ENCODE results near the gene PRMT9.

Gene PRMT9

DNA sequence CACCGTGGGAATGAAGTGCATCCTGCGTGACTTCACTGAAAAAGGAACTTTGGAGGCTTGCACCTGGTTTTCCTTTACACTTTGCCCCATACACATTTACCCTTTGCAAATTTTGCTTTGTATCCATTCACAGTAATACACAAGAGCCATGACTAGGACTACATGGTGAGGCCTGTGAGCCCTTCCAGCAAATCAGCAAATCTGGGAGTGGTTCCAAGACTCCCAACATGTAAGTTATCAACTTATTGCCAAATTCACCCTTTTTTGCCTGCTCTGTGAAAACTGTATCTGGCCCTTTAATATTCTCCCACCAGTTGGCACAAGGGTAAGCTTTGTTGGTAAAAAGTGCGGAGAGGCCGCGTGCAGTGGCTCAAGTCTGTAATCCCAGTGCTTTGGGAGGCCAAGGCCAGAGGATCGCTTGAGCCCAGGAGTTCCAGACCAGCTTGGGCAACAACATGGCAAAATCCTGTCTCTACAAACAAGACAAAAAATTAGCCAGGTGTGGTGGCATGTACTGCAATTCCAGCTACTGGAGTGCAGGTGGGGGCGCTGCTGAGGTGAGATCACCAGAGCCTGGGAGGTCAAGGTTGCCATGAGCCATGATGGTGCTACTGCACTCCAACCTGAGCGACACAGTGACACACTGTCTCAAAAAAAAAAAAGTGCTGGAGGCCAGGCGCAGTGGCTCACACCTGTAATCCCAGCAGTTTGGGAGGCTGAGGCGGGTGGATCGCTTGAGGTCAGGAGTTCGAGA is 5.0 kb downstream of the PRMT9 start:
- no peak for DNase-seq

DNA sequence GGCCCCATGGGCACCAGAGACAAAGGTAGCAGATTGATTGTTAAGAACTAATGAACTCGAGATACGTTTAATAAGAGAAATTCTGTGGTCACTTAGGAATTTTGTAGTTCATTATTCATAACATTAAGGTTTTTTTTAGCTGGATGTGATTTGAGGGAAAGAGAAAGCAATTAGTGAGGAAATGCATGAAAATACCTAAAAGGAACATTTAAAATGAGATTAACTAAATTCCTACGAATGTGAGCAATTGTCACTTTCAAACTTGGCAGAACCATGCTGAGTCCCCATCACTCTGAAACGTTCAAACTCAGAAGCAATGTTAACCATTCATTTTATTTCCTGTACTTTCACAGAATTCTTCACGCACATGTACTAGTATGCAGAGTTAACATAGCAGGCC is 5.9 kb downstream of the PRMT9 start:
- no peak for DNase-seq

- no peak for DNase-seq
Measured at GRCh38 chr4:147674496-147674895, 9.5 kb downstream of the PRMT9 start.

DNA sequence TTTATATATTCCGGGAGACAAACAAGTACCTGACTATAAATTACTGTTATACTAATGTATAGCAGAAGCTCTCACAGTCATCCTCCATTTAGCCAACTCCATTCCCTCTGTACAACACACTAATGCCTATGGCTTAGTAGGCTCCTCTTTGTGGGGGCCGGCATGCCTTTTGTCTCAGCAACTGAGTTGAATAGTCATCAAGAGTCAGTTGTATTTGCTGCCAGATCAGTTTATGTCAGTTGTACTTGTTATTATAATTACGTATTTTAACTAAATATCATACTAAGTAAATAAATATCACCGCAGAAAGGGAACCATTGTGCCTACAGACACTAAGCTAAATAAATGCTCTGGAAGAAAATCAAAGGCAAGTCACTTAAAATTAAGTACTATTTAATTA is 9.9 kb downstream of the PRMT9 start:
- DNase-seq, result no peak

GRCh38 chr4:147658501-147658900 is 25.5 kb downstream of the PRMT9 start:
- DNase-seq, result no peak

- DNase-seq, result no peak
Measured at GRCh38 chr4:147655639-147656038, 28.3 kb downstream of the PRMT9 start.

GRCh38 chr4:147651563-147651962 is 32.4 kb downstream of the PRMT9 start:
- no peak for DNase-seq

- no peak for DNase-seq
Measured at GRCh38 chr4:147648656-147649055, 35.3 kb downstream of the PRMT9 start.

DNA sequence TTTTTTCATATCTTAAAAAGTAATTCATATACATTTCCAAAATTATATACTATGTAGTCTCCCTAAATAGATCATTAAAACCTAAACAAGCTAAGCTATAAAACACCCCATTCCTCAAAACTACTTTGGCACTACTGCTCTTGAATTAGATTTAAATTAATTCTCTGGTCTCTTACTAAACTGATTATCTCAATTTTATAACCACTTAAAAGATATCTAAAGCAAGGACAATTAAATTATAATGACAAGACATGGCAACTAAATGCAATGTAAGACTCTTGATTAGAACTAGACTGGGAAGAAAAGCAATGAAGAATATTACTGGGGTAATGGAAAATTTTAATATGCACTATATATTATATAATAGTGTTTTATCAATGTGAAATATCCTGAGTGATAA is 38.9 kb downstream of the PRMT9 start:
- DNase-seq, result no peak

GRCh38 chr4:147644471-147644870 is 39.5 kb downstream of the PRMT9 start:
- no peak for DNase-seq

GRCh38 chr4:147643616-147644015 is 40.3 kb downstream of the PRMT9 start:
- no peak for DNase-seq

DNA sequence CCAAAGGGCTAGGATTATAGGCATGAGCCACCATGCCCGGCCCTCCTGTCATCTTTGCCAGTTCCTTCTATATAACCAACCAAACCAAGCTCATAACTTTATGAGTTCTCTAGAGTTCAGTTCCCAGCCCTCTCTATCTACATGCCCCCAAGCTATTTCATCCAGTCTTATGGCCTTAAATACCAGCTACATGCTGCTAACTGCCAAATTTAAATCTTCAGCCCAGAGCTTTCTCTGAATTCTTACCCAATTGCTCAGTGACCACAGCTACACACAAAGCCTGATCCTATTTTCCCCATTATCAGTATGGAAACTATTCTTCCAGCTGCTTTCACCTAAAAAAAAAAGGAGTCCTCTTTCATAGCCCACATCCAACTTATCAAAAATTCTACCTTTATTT is 43.6 kb downstream of the PRMT9 start:
- no peak for DNase-seq

DNA sequence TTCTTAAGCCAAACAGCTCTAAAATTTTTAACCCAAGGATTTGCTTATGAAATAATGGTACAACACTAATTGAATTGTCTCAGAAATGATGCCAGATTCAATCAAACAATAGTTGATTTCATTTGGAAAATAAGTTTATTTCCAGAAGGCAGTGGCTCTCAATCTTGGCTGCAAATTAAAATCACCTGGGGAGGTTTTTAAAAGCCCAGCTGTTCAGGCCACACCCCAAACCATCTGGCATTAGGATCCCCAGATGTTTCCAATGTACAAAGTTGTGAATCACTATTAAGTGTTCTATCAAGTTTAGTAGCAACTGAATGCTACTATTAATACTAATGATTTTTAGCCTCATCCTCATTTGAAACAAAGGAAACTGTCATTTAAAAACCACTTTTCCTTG is 44.6 kb downstream of the PRMT9 start:
- DNase-seq, result no peak

DNA sequence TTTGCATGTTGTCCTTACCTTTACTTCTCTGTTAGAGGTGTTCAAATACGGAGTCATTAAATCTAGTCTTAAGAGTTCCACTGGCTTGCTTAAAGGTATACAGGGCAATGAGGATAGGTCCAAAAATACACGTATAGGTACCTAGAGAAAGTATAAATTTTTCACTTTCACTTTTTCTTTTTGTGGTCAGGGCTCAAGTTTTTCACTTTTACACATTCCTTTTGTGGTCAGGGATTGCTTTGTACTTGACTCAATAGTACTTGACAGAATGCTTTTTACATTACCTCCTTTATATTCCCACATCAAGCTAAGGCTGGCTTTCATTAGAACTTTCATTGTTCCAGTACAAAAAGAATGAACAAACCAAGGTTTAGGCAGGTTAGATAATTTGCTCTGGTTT is 45.0 kb downstream of the PRMT9 start:
- DNase-seq, result no peak

DNA sequence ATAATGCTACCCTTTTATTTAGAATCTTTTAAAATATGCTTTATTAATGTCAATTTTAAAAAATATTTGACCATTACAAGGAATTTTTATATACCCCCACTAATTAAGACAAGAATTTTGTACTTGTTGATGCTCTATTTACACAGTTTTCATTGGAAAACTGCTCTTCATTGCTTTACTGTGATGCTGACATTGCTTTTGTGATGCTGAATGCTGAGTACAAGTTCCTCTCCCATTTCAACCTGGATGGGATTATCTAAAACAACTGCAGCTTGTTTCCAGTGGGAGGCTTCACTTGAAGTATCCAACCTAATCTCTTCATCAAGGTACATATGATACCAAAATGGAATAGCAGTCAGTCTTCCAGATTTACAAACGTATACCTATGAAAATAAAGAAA is 45.6 kb downstream of the PRMT9 start:
- no peak for DNase-seq

- DNase-seq, result no peak
Measured at GRCh38 chr4:147635348-147635747, 48.6 kb downstream of the PRMT9 start.

DNA sequence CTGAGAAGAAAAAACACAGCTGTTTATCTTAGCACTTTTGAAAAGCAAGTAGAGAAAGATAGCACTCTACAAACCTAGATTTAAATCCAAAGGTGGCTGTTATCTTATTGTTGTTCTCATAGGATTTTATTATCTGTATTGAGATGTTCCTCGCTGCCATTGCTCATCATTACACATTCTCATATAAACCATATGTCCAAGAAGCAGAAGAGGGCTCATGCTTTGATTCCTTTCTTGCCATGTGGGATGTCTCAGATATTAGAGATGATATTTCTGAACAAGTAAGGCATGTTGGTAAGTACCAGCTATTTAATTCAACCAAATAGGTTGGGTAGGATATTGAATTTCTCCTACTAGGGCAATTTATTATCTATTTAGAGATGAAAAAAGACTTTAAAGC is 50.3 kb downstream of the PRMT9 start:
- DNase-seq, result no peak

DNA sequence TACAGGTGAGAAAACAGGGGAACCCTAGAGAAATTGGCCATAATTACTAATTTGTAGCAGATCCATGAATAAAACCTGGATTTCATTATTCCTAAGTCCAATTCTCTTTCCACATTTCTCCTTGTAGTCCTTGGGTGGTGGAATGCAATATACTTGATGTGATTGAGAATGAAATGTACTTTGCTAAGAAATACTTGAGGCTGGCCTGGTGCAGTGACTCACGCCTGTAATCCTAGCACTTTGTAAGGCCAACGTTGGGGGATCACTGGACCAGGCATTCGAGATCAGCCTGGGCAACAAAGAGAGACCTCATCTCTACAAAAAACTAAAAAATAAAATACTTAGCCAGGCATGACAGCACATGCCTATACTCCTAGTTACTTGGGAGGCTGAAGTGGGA is 50.9 kb downstream of the PRMT9 start:
- no peak for DNase-seq

DNA sequence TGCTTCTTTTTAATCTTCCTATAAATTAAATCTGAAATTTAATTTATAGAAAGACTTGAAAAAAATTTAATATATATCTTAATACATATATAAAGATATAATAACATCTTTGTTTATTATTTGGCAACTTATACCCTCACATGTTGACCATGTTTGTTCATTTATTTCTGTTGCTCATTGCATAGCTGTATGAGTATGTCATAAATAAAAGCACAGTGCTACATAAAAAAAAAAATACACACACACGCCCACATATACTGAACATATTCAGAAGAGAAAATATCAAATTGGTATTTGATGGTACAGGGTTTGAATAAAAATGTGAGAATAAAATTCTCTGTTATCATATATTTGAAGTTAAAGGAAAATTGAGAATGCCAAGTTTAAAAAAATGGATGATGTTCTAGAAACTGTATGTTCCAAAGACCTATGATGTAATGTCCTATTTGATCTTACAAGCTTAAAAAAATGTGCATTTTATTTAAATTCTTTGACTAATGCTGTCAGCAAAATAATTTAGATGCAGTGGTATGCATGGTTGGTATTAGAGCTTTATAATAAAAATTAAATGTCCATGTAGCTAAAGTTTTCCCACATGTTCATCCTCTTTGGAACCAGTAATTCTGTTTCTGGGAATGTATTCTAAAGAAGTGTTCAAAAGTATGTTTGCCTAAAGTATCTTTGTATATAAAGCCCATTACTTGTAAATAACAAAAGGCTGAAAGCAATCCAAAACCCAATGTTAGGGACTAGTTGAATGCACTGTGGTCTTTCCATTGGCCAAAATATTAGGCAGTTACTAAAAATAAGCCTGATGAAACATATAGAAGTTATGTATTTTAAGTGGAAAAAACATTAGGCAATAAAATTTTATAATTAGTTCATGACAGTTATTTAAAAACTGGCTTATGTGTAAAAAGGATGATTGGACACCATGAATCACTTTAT is 53.9 kb downstream of the PRMT9 start:
- DNase-seq, result no peak

DNA sequence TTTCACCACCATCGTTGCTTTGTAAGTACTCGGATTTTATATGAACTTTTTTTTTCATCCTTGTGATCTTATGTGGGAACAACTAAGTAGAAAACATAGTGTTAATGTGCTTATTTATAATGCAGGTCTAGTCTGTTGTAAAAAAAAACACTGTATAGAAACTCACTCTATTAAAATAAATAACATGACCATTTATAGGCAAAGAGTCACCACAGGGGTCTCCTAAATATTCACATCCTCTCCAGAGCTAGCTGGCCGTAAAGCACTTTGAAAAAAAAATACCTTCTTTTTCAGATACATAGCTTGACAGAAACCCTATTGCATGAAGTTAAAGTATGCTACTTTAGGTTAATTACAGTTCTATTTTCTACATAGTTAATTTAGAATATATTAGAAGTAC is 55.5 kb downstream of the PRMT9 start:
- DNase-seq, result no peak

DNA sequence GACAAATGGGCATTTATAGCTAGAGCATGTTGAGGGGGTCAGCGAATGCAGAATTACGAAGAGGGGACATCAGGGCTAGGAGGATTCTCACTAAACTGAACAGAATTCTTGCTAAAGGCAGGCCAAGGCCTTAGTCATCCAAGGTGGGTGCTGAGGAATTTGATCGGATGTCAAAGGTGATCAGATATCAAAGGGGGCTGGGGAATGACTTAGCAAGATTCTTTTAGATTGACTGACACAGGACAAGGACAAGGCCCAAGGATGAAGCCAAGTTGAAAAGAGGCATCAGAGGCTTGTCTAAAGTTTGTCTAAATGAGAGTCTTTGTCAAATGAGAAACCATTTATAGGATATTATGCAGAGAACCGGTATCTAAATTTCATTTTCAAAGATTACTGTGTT is 57.1 kb downstream of the PRMT9 start:
- no peak for DNase-seq

- DNase-seq, result no peak
Measured at GRCh38 chr4:147625733-147626132, 58.2 kb downstream of the PRMT9 start.

- no peak for DNase-seq
Measured at GRCh38 chr4:147620315-147620714, 63.6 kb downstream of the PRMT9 start.

All from NCI-H146 (cell line).